Hepatocyte (in vitro differentiated cells): ENCODE data around the gene GTPBP1. TPM values are rescaled to one million over a fixed set of nuclear protein-coding genes. Genes with fewer than 3 reads are reported as not detected.

Source experiments
- DNase-seq: peaks from one replicate; pipeline ENCODE4 v3.0.0-alpha.2; 2016; ENCODE audit warnings: low spot score
- H2AFZ ChIP-seq: fragments of 200-600 bp; sonication (generic); 2 replicates; pipeline ENCODE4 v1.6.0; 2016; ENCODE audit warnings: antibody characterized with exemption, mild to moderate bottlenecking
- H3K27ac ChIP-seq: fragments of 200-600 bp; sonication (generic); 2 replicates; pipeline ENCODE4 v1.5.1; 2016; ENCODE audit warnings: mild to moderate bottlenecking
- H3K27me3 ChIP-seq: fragments of 200-600 bp; sonication (generic); 2 replicates; pipeline ENCODE4 v1.6.1; 2016
- H3K36me3 ChIP-seq: fragments of 200-600 bp; sonication (generic); replicated peaks from 2 replicates; pipeline ENCODE4 v1.5.1; 2016; ENCODE audit warnings: low read depth; ENCODE audit not compliant: insufficient read depth
- H3K4me1 ChIP-seq: fragments of 200-600 bp; sonication (generic); 2 replicates; pipeline ENCODE4 v1.5.1; 2016; ENCODE audit warnings: mild to moderate bottlenecking, moderate library complexity; ENCODE audit not compliant: insufficient read depth
- H3K4me2 ChIP-seq: fragments of 200-600 bp; sonication (generic); 2 replicates; pipeline ENCODE4 v1.6.0; 2016
- H3K4me3 ChIP-seq: fragments of 200-600 bp; sonication (generic); 2 replicates; pipeline ENCODE4 v1.5.1; 2016; ENCODE audit warnings: mild to moderate bottlenecking
- H3K79me2 ChIP-seq: fragments of 200-600 bp; sonication (generic); 2 replicates; pipeline ENCODE4 v1.6.0; 2017; ENCODE audit warnings: mild to moderate bottlenecking
- H3K9me2 ChIP-seq: fragments of 200-600 bp; sonication (generic); replicated peaks from 2 replicates; pipeline ENCODE4 v1.6.0; 2017; ENCODE audit warnings: mild to moderate bottlenecking; ENCODE audit not compliant: insufficient read depth
- H3K9me3 ChIP-seq: fragments of 200-600 bp; sonication (generic); 2 replicates; pipeline ENCODE4 v1.5.1; 2016; ENCODE audit warnings: low read depth, mild to moderate bottlenecking
- H4K20me1 ChIP-seq: fragments of 200-600 bp; sonication (generic); 2 replicates; pipeline ENCODE4 v1.6.0; 2016; ENCODE audit warnings: mild to moderate bottlenecking; ENCODE audit not compliant: insufficient read depth, poor library complexity, severe bottlenecking
- EZH2 ChIP-seq: fragments of 200-600 bp; sonication (generic); IDR thresholded peaks from 2 replicates; pipeline ENCODE4 v1.6.1; 2016; ENCODE audit warnings: antibody characterized with exemption, mild to moderate bottlenecking, borderline replicate concordance
- EZH2phosphoT487 ChIP-seq: fragments of 200-600 bp; sonication (generic); IDR thresholded peaks from one replicate; pipeline ENCODE4 v1.6.1; 2018; ENCODE audit warnings: antibody characterized with exemption, mild to moderate bottlenecking, low read depth, moderate library complexity; ENCODE audit not compliant: unreplicated experiment, severe bottlenecking
- WGBS: methylation state at CpG from one replicate; pipeline ENCODE4 v1.1.6; 2016; ENCODE audit warnings: low lambda C conversion rate; ENCODE audit errors: missing lambda C conversion rate; 5-methylcytosine and 5-hydroxymethylcytosine counted together
- polyA plus RNA-seq: library from polyadenylated mRNA; unstranded; fragments of >200 nt; fragmentation: Nextera tagmentation; extraction: Ambion mirVana; gene quantifications from 2 replicates; pipeline ENCODE4 v1.2.1, GENCODE V29; 2016
- total RNA-seq: library from RNA; depleted of rRNA; stranded (reverse); fragments of >200 nt; gene quantifications from 2 replicates; pipeline ENCODE4 v1.2.3, GENCODE V29; 2014
- TF ChIP-seq, protein P1 (sequence below): fragments of 200-600 bp; sonication (generic); IDR thresholded peaks from 2 replicates; pipeline ENCODE4 v1.5.1; 2016; ENCODE audit warnings: antibody characterized with exemption, mild to moderate bottlenecking; ENCODE audit not compliant: poor library complexity

The GTPBP1 gene
- total and polyA plus RNA-seq, 2 experiments from 2014 or later = 28.6 to 36.8 TPM

- Histone ChIP-seq H3K4me1 (peaks cover 37% of the 10 kb centered on the region), H4K20me1 (peaks cover 9% of the 10 kb centered on the region), H3K4me2 (peak overlapping the region; percentile 88), H2AFZ (peak overlapping the region; percentile 23), H3K79me2 (peaks cover 50% of the 10 kb centered on the region), H3K9me3 (no peaks in the 10 kb centered on the region), H3K27me3 (no peaks in the 10 kb centered on the region), H3K27ac (peak overlapping the region; percentile 100), H3K9me2 (no peaks in the 10 kb centered on the region), H3K36me3 (no peaks in the 10 kb centered on the region), H3K4me3 (peak overlapping the region; percentile 90)
- WGBS = 0% methylated on average over 25 of the region's 57 CpGs
- no peak for TF ChIP-seq EZH2
- no peak for TF ChIP-seq EZH2phosphoT487
- TF ChIP-seq, protein P1, sequence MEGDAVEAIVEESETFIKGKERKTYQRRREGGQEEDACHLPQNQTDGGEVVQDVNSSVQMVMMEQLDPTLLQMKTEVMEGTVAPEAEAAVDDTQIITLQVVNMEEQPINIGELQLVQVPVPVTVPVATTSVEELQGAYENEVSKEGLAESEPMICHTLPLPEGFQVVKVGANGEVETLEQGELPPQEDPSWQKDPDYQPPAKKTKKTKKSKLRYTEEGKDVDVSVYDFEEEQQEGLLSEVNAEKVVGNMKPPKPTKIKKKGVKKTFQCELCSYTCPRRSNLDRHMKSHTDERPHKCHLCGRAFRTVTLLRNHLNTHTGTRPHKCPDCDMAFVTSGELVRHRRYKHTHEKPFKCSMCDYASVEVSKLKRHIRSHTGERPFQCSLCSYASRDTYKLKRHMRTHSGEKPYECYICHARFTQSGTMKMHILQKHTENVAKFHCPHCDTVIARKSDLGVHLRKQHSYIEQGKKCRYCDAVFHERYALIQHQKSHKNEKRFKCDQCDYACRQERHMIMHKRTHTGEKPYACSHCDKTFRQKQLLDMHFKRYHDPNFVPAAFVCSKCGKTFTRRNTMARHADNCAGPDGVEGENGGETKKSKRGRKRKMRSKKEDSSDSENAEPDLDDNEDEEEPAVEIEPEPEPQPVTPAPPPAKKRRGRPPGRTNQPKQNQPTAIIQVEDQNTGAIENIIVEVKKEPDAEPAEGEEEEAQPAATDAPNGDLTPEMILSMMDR = no peak
- no peak for DNase-seq
These were observed 5.4 kb upstream of the GTPBP1 start for GRCh38 chr22:38700270-38700788.

DNA sequence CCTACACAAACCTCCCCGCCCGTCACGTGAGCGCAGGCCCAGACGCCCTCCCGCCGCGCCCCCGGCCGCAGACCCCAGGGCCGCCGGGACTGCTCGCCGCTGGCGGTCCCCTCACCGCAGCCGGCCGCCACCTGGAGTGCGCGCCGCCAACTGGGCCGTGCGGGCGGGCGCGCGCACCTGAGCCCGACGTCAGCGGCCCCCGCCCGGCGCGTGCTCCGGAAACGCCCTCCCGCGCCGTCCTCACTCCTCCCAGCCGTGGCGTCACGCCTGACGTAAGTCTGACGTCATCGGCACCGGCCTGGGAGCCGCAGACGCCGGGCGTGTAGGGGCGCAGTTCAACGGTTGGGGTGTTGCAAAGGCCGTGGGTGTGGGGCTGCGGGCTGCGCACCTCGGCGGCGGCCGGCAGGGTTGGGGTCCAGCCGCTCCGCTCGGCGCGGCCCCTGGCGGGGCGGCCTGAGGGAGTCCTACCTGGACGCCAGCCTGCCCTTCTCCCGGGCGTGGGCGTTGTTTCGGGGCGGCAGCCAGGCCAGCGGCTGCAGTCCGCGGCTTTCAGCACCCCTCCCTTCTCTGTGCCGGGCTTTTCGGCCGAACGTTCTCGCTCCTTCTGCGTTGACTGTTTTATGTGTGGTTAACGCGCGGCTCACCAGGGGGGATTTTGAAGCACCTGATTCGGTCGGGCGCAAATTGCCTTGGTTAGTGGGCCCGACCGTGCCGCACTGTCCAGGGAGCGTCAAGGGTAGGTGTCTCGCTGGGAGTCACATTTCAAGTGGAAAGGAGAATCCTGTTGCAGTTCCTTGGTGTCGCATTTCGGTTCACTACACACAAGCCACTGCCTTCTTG is 4.7 kb upstream of the GTPBP1 start, which contains the start of gene JOSD1:
Gene JOSD1, minus strand, starts transcription at position 155 of the 840 bp plus-strand sequence. CDS start 956 bp downstream, outside the sequence.
- peak within 1 kb of the TSS; percentile 54 for H2AFZ ChIP-seq
- peak within 1 kb of the TSS; percentile 90 for H3K4me3 ChIP-seq
- peaks cover 9% of the 10 kb centered on the region for H4K20me1 ChIP-seq
- peak within 1 kb of the TSS; percentile 88 for H3K4me2 ChIP-seq
- no peaks in the 10 kb centered on the region for H3K9me2 ChIP-seq
- H3K9me3 ChIP-seq = no peaks in the 10 kb centered on the region
- H3K4me1 ChIP-seq = peaks cover 32% of the 10 kb centered on the region
- WGBS = under 1% methylated on average over 90 of the region's 94 CpGs
- no peaks in the 10 kb centered on the region for H3K27me3 ChIP-seq
- peak; percentile 98 for DNase-seq
- H3K27ac ChIP-seq = peak within 1 kb of the TSS; percentile 100
- peaks cover 43% of the 10 kb centered on the region for H3K79me2 ChIP-seq
- TF ChIP-seq EZH2 = no peak
- TF ChIP-seq, protein P1 = peak; percentile 2
- H3K36me3 ChIP-seq = no peaks in the 10 kb centered on the region

GRCh38 chr22:38704654-38705234 is 1.0 kb upstream of the GTPBP1 start:
- H3K4me1 ChIP-seq = peaks cover 22% of the 10 kb centered on the region
- H3K4me2 ChIP-seq = peak overlapping the region; percentile 69
- no peak overlapping the region for H3K4me3 ChIP-seq
- peaks cover 33% of the 10 kb centered on the region for H4K20me1 ChIP-seq
- H3K27ac ChIP-seq = peak overlapping the region; percentile 77
- peak overlapping the region; percentile 1 for H2AFZ ChIP-seq
- 20% methylated on average over 10 of the region's 10 CpGs for WGBS
- H3K9me2 ChIP-seq = no peaks in the 10 kb centered on the region
- peaks cover 42% of the 10 kb centered on the region for H3K79me2 ChIP-seq
- H3K36me3 ChIP-seq = no peaks in the 10 kb centered on the region
- TF ChIP-seq EZH2 (no peak), EZH2phosphoT487 (no peak)
- TF ChIP-seq, protein P1 = no peak
- H3K27me3 ChIP-seq = no peaks in the 10 kb centered on the region
- DNase-seq = no peak
- no peaks in the 10 kb centered on the region for H3K9me3 ChIP-seq
